Measurements from ENCODE around the gene ACOXL. TPM values are rescaled to one million over a fixed set of nuclear protein-coding genes. Genes with fewer than 3 reads are reported as not detected.
"Not testable (repeated sequence)": the region's sequence is repeated elsewhere in the genome, so short reads cannot be mapped to it uniquely, and the experiment has no call there.

Gene ACOXL
- polyA plus RNA-seq, 3 donors from 2014 or later: not detected

DNA sequence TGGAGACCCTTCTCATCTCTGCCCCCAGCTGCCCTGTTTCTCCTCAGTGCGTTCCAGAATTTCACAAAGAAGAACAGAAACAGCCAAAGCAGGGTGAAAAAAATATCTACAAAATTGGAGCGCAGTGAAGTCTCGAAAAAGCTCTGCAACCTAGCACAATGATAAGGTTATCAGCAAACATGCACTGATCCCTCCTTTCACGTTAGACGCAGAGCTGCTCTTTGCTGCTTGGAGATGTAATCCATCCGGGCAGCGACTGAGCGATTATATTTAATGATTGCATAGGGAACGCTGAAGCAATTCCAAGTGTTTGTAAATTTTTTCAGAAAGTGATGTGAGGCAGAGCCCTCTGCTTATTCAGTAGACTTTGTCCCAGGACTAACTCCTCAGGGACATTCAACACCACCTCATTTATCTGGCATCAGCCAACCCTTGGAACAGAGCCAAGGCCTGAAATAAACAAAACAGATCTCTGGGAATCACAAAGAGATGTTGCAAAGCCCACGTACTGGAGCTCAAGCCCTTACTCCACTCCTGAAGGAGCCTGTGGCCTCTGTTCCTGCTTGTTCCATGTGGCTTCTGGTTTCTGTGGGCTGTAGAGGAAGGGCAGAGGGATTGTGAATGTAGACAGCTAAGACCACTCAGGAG, 215.8 kb downstream of the ACOXL start:
- Mint-ChIP-seq H3K27ac (no peak overlapping the region), H3K36me3 (no peaks in the 10 kb centered on the region), H3K4me1 (no peaks in the 10 kb centered on the region)

GRCh38 chr2:110950281-110950680, 217.9 kb downstream of the ACOXL start:
- no peak overlapping the region for H3K27ac Mint-ChIP-seq
- no peak for DNase-seq
- peaks cover 0 to 2% (median 0%) of the 10 kb centered on the region in 3 donors for H3K27me3 Mint-ChIP-seq (ENCODE audit: low read depth in 3 of 3)
- H3K4me3 Mint-ChIP-seq: no peak overlapping the region
- no peaks in the 10 kb centered on the region for H3K4me1 Mint-ChIP-seq
- H3K9me3 Mint-ChIP-seq: no peaks in the 10 kb centered on the region
- no peaks in the 10 kb centered on the region for H3K36me3 Mint-ChIP-seq

More for the DNA sequence above, 215.8 kb downstream of the ACOXL start:
- H3K4me3 Mint-ChIP-seq: no peak overlapping the region
- DNase-seq: no peak
- H3K9me3 Mint-ChIP-seq: no peaks in the 10 kb centered on the region
- H3K27me3 Mint-ChIP-seq (ENCODE audit: low read depth in 3 of 3): no peaks in the 10 kb centered on the region

GRCh38 chr2:110955045-110955444, 222.7 kb downstream of the ACOXL start:
- Mint-ChIP-seq H3K27ac (peak overlapping the region in 1 of 6 donors; percentile 42), H3K27me3 (ENCODE audit: low read depth in 3 of 3) (peaks cover 2% of the 10 kb centered on the region in 3 donors), H3K4me3 (no peak overlapping the region), H3K36me3 (no peaks in the 10 kb centered on the region), H3K9me3 (no peaks in the 10 kb centered on the region), H3K4me1 (no peaks in the 10 kb centered on the region)
- DNase-seq: no peak

DNA sequence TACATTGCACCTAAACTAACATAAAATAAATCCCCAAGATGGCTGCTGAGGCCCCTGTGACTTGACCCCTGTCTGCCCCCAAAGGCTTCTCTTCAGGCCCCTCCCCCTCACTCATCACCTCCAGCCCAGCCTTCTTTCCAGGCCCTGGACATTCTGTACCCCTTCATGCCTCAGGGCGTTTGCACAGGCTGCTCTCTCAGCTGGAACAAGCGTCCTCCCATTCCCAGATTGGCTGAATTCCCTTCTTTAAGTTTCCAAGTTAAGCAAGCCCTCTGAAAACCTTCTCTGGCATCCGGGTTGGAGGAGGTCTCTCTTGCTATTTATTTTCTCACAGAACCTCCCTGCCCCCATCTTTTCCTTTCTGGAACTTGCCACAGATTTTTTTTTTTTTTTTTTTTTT, 223.2 kb downstream of the ACOXL start:
- Mint-ChIP-seq H3K27me3 (ENCODE audit: low read depth in 3 of 3) (peaks cover 2% of the 10 kb centered on the region in 3 donors), H3K36me3 (no peaks in the 10 kb centered on the region), H3K9me3 (no peaks in the 10 kb centered on the region), H3K4me1 (no peaks in the 10 kb centered on the region), H3K4me3 (no peak overlapping the region), H3K27ac (no peak overlapping the region)
- no peak for DNase-seq

- Mint-ChIP-seq H3K36me3 (no peaks in the 10 kb centered on the region), H3K9me3 (no peaks in the 10 kb centered on the region), H3K27me3 (ENCODE audit: low read depth in 3 of 3) (peaks cover 2% of the 10 kb centered on the region in 3 donors), H3K4me3 (no peak overlapping the region), H3K4me1 (no peaks in the 10 kb centered on the region), H3K27ac (no peak overlapping the region)
- no peak for DNase-seq
Observed at GRCh38 chr2:110957293-110957692, 224.9 kb downstream of the ACOXL start.

DNA sequence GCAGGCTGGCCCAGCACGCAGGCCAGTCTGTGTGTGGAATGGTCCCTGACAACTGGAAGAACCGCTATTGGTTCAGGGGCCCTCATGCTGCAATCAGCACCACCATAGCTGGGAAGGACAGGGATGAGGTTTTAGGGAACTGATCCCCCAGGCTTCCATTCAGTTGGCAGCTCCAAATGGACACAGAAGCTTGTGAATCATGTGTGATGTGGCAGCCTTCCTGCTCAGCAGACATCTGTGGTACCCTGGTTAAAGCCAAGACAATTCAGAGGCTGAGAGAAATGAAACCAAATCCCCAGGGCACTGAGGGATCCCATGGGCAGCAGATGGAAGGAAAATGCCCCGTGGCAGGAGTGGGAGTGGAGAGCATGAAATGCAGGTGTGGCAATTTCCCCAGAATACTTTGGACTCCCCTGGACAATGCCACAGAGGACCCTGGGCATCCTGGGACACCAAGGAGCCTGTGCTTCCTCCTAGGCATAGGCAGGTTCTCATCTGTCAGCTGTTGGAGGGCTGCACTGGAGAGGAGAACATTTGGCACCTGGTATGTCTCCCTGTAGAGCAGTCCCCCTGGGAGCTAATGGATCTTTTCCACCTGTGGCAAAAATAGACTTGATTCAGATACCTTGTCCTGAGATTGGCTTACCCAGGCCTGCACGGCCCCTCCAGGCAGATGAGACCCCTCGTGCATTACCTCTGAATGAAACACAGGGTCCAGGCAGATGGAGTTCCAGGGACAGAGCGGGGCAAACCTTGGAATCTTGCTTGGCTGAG, 226.2 kb downstream of the ACOXL start:
- no peak overlapping the region for H3K4me3 Mint-ChIP-seq
- no peak for DNase-seq
- H3K27me3 Mint-ChIP-seq (ENCODE audit: low read depth in 3 of 3): peaks cover under 1 to 2% (median 2%) of the 10 kb centered on the region in 3 donors
- no peak overlapping the region for H3K27ac Mint-ChIP-seq
- H3K9me3 Mint-ChIP-seq: no peaks in the 10 kb centered on the region
- H3K4me1 Mint-ChIP-seq: no peaks in the 10 kb centered on the region
- no peaks in the 10 kb centered on the region for H3K36me3 Mint-ChIP-seq

- peaks cover 0 to 2% (median 2%) of the 10 kb centered on the region in 3 donors for H3K27me3 Mint-ChIP-seq (ENCODE audit: low read depth in 3 of 3)
- no peaks in the 10 kb centered on the region for H3K4me1 Mint-ChIP-seq
- DNase-seq: no peak
- no peak overlapping the region for H3K4me3 Mint-ChIP-seq
- H3K9me3 Mint-ChIP-seq: no peaks in the 10 kb centered on the region
- H3K36me3 Mint-ChIP-seq: no peaks in the 10 kb centered on the region
- no peak overlapping the region for H3K27ac Mint-ChIP-seq
Observed at GRCh38 chr2:110959198-110959597, 226.8 kb downstream of the ACOXL start.

DNA sequence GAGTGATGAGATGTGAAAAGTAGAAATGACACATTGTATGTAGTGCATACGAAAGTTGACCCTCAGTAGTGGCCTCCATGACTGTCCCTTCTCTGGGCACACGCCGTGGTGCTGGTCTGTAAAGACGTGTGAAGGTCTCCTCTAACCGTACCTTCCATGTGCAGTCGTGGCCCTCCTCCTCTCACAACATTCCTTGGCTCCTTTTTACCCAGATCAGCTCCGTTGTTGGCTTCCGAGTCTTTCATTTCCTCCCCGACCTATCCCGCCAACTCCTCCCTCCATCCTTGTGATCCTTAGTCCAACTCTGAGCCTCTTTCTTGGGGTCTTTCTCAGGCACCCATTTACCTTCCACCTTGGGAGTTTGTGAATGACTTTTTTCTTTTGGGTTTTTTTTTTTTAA, 227.9 kb downstream of the ACOXL start:
- DNase-seq: no peak
- peaks cover 0 to 2% (median 2%) of the 10 kb centered on the region in 3 donors for H3K27me3 Mint-ChIP-seq (ENCODE audit: low read depth in 3 of 3)
- no peaks in the 10 kb centered on the region for H3K9me3 Mint-ChIP-seq
- H3K27ac Mint-ChIP-seq: no peak overlapping the region
- H3K4me3 Mint-ChIP-seq: no peak overlapping the region
- no peaks in the 10 kb centered on the region for H3K36me3 Mint-ChIP-seq
- H3K4me1 Mint-ChIP-seq: no peaks in the 10 kb centered on the region

DNA sequence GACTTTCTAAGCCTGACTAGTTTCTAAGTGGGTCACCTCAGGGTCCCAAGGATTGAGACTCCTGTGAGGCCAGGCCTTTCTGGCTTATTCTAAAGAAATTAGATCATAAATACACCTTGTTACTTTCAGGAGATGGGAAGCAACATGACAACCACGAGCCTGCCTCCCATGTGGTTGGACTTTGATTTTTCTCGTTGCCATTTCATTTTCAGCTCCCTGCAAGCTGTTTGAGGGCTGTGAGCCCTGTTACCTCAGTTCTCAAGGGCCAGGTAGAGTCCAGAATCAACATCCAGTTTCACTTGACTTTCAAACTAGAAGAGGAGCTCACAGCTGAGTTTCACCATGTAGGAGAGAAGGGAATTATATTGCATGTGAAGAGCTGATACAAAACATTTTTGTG, 228.6 kb downstream of the ACOXL start:
- DNase-seq: no peak
- Mint-ChIP-seq H3K27ac (no peak overlapping the region), H3K4me1 (no peaks in the 10 kb centered on the region), H3K9me3 (no peaks in the 10 kb centered on the region), H3K4me3 (no peak overlapping the region), H3K27me3 (ENCODE audit: low read depth in 3 of 3) (peaks cover 0 to 2% (median 0%) of the 10 kb centered on the region in 3 donors), H3K36me3 (no peaks in the 10 kb centered on the region)

- not testable (repeated sequence) for H3K27me3 Mint-ChIP-seq (ENCODE audit: low read depth in 3 of 3); H3K27ac Mint-ChIP-seq; H3K4me3 Mint-ChIP-seq; H3K36me3 Mint-ChIP-seq; H3K4me1 Mint-ChIP-seq; DNase-seq; H3K9me3 Mint-ChIP-seq
Observed at GRCh38 chr2:110961643-110962042, 229.3 kb downstream of the ACOXL start.

DNA sequence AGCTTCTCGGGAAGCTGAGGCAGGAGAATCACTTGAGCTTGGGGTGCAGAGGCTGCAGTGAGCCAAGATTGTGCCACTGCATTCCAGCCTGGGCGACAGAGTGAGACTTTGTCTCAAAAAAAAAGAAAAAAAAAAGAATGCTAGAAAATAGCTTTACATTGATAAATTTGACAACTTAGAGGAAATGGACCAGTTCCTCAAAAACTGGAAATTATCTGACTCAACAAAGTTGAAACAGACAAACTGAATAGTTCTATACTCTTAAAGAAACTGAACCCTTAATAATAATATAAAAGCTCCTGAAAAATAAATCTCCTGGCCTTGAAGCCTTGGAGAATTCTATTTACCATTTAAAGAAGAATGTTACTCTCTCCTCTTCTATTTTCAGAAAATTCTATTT, 237.3 kb downstream of the ACOXL start:
- Mint-ChIP-seq H3K4me1 (no peaks in the 10 kb centered on the region), H3K4me3 (no peak overlapping the region), H3K36me3 (peaks cover 0 to 6% (median 3%) of the 10 kb centered on the region in 3 donors), H3K9me3 (peaks cover 0 to 4% (median 0%) of the 10 kb centered on the region in 6 donors), H3K27ac (no peak overlapping the region), H3K27me3 (ENCODE audit: low read depth in 3 of 3) (peaks cover 0 to 4% (median 1%) of the 10 kb centered on the region in 3 donors)
- DNase-seq: no peak

DNA sequence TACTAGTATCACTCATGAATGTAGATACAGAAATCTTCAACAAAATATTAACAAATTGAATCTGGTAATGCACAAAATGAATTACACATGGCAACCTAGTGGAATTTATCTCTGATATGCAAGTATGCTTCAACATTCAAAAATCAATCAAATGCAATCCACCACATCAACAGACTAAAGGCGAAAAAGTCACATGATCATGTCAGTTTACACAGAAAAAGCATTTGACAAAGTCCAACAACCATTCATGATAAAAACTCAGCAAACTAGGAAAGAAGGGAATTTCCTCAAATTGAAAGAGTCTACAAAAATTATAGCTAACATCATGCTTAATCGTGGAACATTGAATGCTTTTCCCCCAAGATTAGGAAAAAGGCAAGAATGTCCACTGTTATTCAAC, 237.8 kb downstream of the ACOXL start:
- Mint-ChIP-seq H3K36me3 (peaks cover 0 to 6% (median 3%) of the 10 kb centered on the region in 3 donors), H3K9me3 (peaks cover 0 to 4% (median 0%) of the 10 kb centered on the region in 6 donors), H3K27ac (no peak overlapping the region), H3K27me3 (ENCODE audit: low read depth in 3 of 3) (peaks cover 0 to 4% (median 1%) of the 10 kb centered on the region in 3 donors), H3K4me1 (no peaks in the 10 kb centered on the region), H3K4me3 (no peak overlapping the region)
- DNase-seq: no peak

GRCh38 chr2:110971811-110972210, 239.4 kb downstream of the ACOXL start:
- Mint-ChIP-seq H3K27ac (no peak overlapping the region), H3K9me3 (peaks cover 0 to 4% (median 0%) of the 10 kb centered on the region in 6 donors), H3K27me3 (ENCODE audit: low read depth in 3 of 3) (peaks cover 0 to 6% (median 3%) of the 10 kb centered on the region in 3 donors), H3K36me3 (peaks cover 0 to 4% (median 3%) of the 10 kb centered on the region in 3 donors), H3K4me1 (no peaks in the 10 kb centered on the region), H3K4me3 (no peak overlapping the region)
- DNase-seq: no peak

DNA sequence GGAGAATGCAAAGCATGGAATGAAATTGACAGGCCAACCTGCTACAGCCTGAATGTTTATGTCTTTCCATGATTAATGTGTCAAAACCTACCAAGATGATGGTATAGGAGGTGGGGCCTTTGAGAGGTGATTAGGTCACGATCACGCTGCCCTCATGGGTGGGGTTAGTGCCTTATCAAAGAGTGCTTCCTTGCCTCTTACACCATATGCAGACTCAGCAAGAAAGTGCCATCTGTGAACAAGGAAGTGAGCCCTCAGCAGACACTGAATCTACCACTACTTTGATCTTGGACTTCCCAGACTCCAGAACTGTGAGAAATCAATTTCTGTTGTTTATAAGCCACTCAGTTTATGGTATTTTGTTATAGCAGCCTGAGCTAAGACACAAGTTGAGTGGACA, 240.9 kb downstream of the ACOXL start:
- Mint-ChIP-seq H3K27me3 (ENCODE audit: low read depth in 3 of 3) (peaks cover 0 to 5% (median 2%) of the 10 kb centered on the region in 3 donors), H3K27ac (no peak overlapping the region), H3K36me3 (peaks cover 0 to 3% (median 2%) of the 10 kb centered on the region in 3 donors), H3K4me1 (no peaks in the 10 kb centered on the region), H3K4me3 (no peak overlapping the region), H3K9me3 (peaks cover 0 to 4% (median 0%) of the 10 kb centered on the region in 6 donors)
- no peak for DNase-seq
